Astrocyte (in vitro differentiated cells and primary cell): ENCODE measurements around the gene DVL3. TPM values are rescaled to one million over a fixed set of nuclear protein-coding genes. Genes with fewer than 3 reads are reported as not detected.

Experiments
- DNase-seq: peaks from one replicate; pipeline ENCODE4 v3.0.0-alpha.2; 2010; ENCODE audit warnings: low read depth
- FAIRE-seq: peaks from 2 replicates; lab custom pipeline; 2011; peaks lifted over from hg19 to GRCh38; lab: Jason Lieb, UNC
- H2AFZ ChIP-seq: 2 replicates; pipeline ENCODE4 v1.6.0; 2012; ENCODE audit warnings: low read depth, low read length, inconsistent platforms
- H3K27ac ChIP-seq: 2 replicates; pipeline ENCODE4 v1.5.1; 2011; ENCODE audit warnings: low read depth, low read length, inconsistent platforms
- H3K27me3 ChIP-seq: 2 replicates; pipeline ENCODE4 v1.6.0; 2011; ENCODE audit warnings: low read length, inconsistent platforms; ENCODE audit not compliant: insufficient read depth
- H3K36me3 ChIP-seq: 2 replicates; pipeline ENCODE4 v1.5.1; 2011; ENCODE audit warnings: low read length, inconsistent platforms; ENCODE audit not compliant: insufficient read depth
- H3K4me1 ChIP-seq: 2 replicates; pipeline ENCODE4 v1.5.1; 2011; ENCODE audit warnings: low read length, inconsistent platforms; ENCODE audit not compliant: insufficient read depth
- H3K4me2 ChIP-seq: 2 replicates; pipeline ENCODE4 v1.6.0; 2012; ENCODE audit warnings: low read length, inconsistent platforms
- H3K4me3 ChIP-seq: 2 replicates; pipeline ENCODE4 v1.5.1; 2011; ENCODE audit warnings: low read depth, mild to moderate bottlenecking, low read length, inconsistent platforms; ENCODE audit not compliant: insufficient read depth
- H3K79me2 ChIP-seq: 2 replicates; pipeline ENCODE4 v1.6.0; 2012; ENCODE audit warnings: mild to moderate bottlenecking, low read length, inconsistent platforms; ENCODE audit not compliant: insufficient read depth
- H3K9ac ChIP-seq: 2 replicates; pipeline ENCODE4 v1.6.0; 2012; ENCODE audit warnings: mild to moderate bottlenecking, low read length, inconsistent platforms
- H3K9me3 ChIP-seq: 2 replicates; pipeline ENCODE4 v1.5.1; 2012; ENCODE audit warnings: low read depth, mild to moderate bottlenecking, low read length, inconsistent platforms; ENCODE audit not compliant: insufficient read depth
- H4K20me1 ChIP-seq: 2 replicates; pipeline ENCODE4 v1.6.0; 2012; ENCODE audit warnings: low read length, inconsistent platforms; ENCODE audit not compliant: insufficient read depth
- H3K27ac Mint-ChIP-seq: one replicate; pipeline ENCODE4 v1.8.0; 2021; ENCODE audit warnings: mild to moderate bottlenecking, mixed read lengths; ENCODE audit not compliant: unreplicated experiment
- H3K27me3 Mint-ChIP-seq: one replicate; pipeline ENCODE4 v1.8.0; 2021; ENCODE audit warnings: low read depth, mixed read lengths; ENCODE audit not compliant: unreplicated experiment
- H3K36me3 Mint-ChIP-seq: one replicate; pipeline ENCODE4 v1.8.0; 2021; ENCODE audit warnings: low read depth, mixed read lengths; ENCODE audit not compliant: unreplicated experiment
- H3K4me1 Mint-ChIP-seq: one replicate; pipeline ENCODE4 v1.8.0; 2021; ENCODE audit warnings: low read depth, mixed read lengths; ENCODE audit not compliant: unreplicated experiment
- H3K4me3 Mint-ChIP-seq: one replicate; pipeline ENCODE4 v1.8.0; 2021; ENCODE audit warnings: mild to moderate bottlenecking, moderate library complexity, mixed read lengths; ENCODE audit not compliant: unreplicated experiment
- H3K9me3 Mint-ChIP-seq: one replicate; pipeline ENCODE4 v1.8.0; 2021; ENCODE audit warnings: mild to moderate bottlenecking, mixed read lengths; ENCODE audit not compliant: unreplicated experiment
- CTCF ChIP-seq: IDR thresholded peaks from 2 replicates; pipeline ENCODE4 v1.5.1; 2011; ENCODE audit warnings: low read depth, mild to moderate bottlenecking, inconsistent platforms, low read length, moderate library complexity; ENCODE audit not compliant: insufficient read depth
- EZH2 ChIP-seq: IDR thresholded peaks from 2 replicates; pipeline ENCODE4 v1.6.1; 2012; ENCODE audit warnings: mild to moderate bottlenecking, low read length, inconsistent platforms; ENCODE audit not compliant: insufficient read depth
- total RNA-seq: library from RNA; stranded (reverse); gene quantifications from 2 replicates; pipeline ENCODE4 v1.2.1, GENCODE V29; 2021

The DVL3 gene
- total RNA-seq, 1 donor from 2014 or later, result 110 TPM

GRCh38 chr3:184172681-184173373 is 17.6 kb downstream of the DVL3 start:
- Histone ChIP-seq H3K4me2 (peak overlapping the region; percentile 67), H3K36me3 (peaks cover 15% of the 10 kb centered on the region), H3K9me3 (no peaks in the 10 kb centered on the region), H3K9ac (peak overlapping the region; percentile 34), H3K4me1 (peaks cover 61% of the 10 kb centered on the region), H3K4me3 (no peak overlapping the region), H3K27me3 (no peaks in the 10 kb centered on the region), H3K79me2 (peaks cover 32% of the 10 kb centered on the region), H2AFZ (no peak overlapping the region), H4K20me1 (peaks cover 54% of the 10 kb centered on the region), H3K27ac (peak overlapping the region; percentile 77)
- H3K27me3 Mint-ChIP-seq, result no peaks in the 10 kb centered on the region
- peak; percentile 92 for DNase-seq
- H3K9me3 Mint-ChIP-seq, result no peaks in the 10 kb centered on the region
- peak; percentile 89 for FAIRE-seq
- TF ChIP-seq EZH2 (no peak), CTCF (no peak)
- H3K27ac Mint-ChIP-seq, result peak overlapping the region; percentile 14
- peak overlapping the region; percentile 15 for H3K4me3 Mint-ChIP-seq
- H3K36me3 Mint-ChIP-seq, result peaks cover 24% of the 10 kb centered on the region
- H3K4me1 Mint-ChIP-seq, result peaks cover 49% of the 10 kb centered on the region

GRCh38 chr3:184173374-184173722 is 18.2 kb downstream of the DVL3 start:
- Mint-ChIP-seq H3K4me3 (peak overlapping the region; percentile 15), H3K4me1 (peaks cover 53% of the 10 kb centered on the region), H3K9me3 (no peaks in the 10 kb centered on the region), H3K36me3 (peaks cover 27% of the 10 kb centered on the region), H3K27me3 (no peaks in the 10 kb centered on the region), H3K27ac (peak overlapping the region; percentile 14)
- no peak for TF ChIP-seq CTCF
- Histone ChIP-seq H3K4me2 (peak overlapping the region; percentile 67), H3K9me3 (no peaks in the 10 kb centered on the region), H4K20me1 (peaks cover 54% of the 10 kb centered on the region), H3K4me3 (no peak overlapping the region), H3K27me3 (no peaks in the 10 kb centered on the region), H3K4me1 (peaks cover 58% of the 10 kb centered on the region), H3K36me3 (peaks cover 19% of the 10 kb centered on the region), H2AFZ (no peak overlapping the region), H3K9ac (no peak overlapping the region), H3K27ac (peak overlapping the region; percentile 77), H3K79me2 (peaks cover 36% of the 10 kb centered on the region)
- DNase-seq (no peak), FAIRE-seq (no peak)

DNA sequence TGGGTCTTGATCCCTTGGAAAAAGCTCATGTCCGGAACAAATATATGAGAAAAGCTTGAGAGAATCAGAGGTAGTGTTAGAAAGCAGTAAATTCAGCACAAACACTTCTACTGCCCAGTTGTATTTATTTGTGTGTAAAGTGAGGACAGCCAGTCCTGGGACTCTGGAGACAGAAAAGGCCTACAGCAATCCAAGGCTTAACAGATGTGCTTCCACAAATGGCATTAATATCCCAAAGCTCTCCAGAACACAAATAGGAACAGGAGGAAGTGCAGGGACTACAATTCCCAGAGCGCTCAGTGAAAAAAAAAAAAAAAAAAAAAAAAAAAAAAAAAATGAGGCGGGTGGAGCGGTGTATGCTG is 19.1 kb downstream of the DVL3 start:
- Histone ChIP-seq H3K4me2 (no peak overlapping the region), H2AFZ (no peak overlapping the region), H3K27ac (no peak overlapping the region), H3K27me3 (no peaks in the 10 kb centered on the region), H3K4me1 (peaks cover 51% of the 10 kb centered on the region), H3K9me3 (no peaks in the 10 kb centered on the region), H3K9ac (no peak overlapping the region), H4K20me1 (peaks cover 56% of the 10 kb centered on the region), H3K79me2 (peaks cover 45% of the 10 kb centered on the region), H3K4me3 (no peak overlapping the region), H3K36me3 (peaks cover 28% of the 10 kb centered on the region)
- no peak for FAIRE-seq
- Mint-ChIP-seq H3K9me3 (no peaks in the 10 kb centered on the region), H3K27me3 (no peaks in the 10 kb centered on the region), H3K36me3 (peaks cover 26% of the 10 kb centered on the region), H3K27ac (peak overlapping the region; percentile 70), H3K4me1 (peaks cover 53% of the 10 kb centered on the region), H3K4me3 (peak overlapping the region; percentile 97)
- TF ChIP-seq CTCF, result no peak
- no peak for DNase-seq
